Heart left ventricle (tissue), 16 donors: ENCODE measurements around the gene CFAP52. TPM values are rescaled to one million over a fixed set of nuclear protein-coding genes. Genes with fewer than 3 reads are reported as not detected.
"Not testable (repeated sequence)": the region's sequence is repeated elsewhere in the genome, so short reads cannot be mapped to it uniquely, and the experiment has no call there.

Source experiments
- ATAC-seq, 4 donors: fragments of 200-7000 bp; cut with Tn5 transposase; one replicate each; pipeline ENCODE4 v1.9.1; 2020 to 2022; ENCODE audit warnings: moderate library complexity in 4 of 4, mild to moderate bottlenecking in 3 of 4, moderate number of reproducible peaks in 1 of 4
- DNase-seq, 5 donors: peaks; one replicate each; pipeline ENCODE4 v3.0.0-alpha.2; 2020
- H3K27ac ChIP-seq, 12 donors: fragments of 200-600 bp; sonication (generic) in 4 of 12; one replicate each; pipeline versions ENCODE4 v1.5.0 to v1.8.0; 2016 to 2022; ENCODE audit warnings: mild to moderate bottlenecking in 2 of 12
- H3K27me3 ChIP-seq, 9 donors: fragments of 200-600 bp; sonication (generic) in 2 of 9; one replicate each; pipeline versions ENCODE4 v1.5.1 to v1.8.0; 2016 to 2022; ENCODE audit warnings: mild to moderate bottlenecking in 3 of 9
- H3K36me3 ChIP-seq, 9 donors: fragments of 200-600 bp; sonication (generic) in 2 of 9; one replicate each; pipeline versions ENCODE4 v1.5.0 to v1.8.0; 2018 to 2022; ENCODE audit warnings: mild to moderate bottlenecking in 2 of 9
- H3K4me1 ChIP-seq, 12 donors: fragments of 200-600 bp; sonication (generic) in 4 of 12; one replicate each; pipeline versions ENCODE4 v1.5.0 to v1.8.0; 2016 to 2022; ENCODE audit warnings: mild to moderate bottlenecking in 3 of 12
- H3K4me3 ChIP-seq, 12 donors: fragments of 200-600 bp; sonication (generic) in 4 of 12; one replicate each; pipeline versions ENCODE4 v1.5.0 to v1.8.0; 2017 to 2022; ENCODE audit warnings: mild to moderate bottlenecking in 9 of 12, moderate library complexity in 4 of 12
- H3K9me3 ChIP-seq, 12 donors: fragments of 200-600 bp; sonication (generic) in 4 of 12; one replicate each; pipeline versions ENCODE4 v1.5.0 to v1.8.0; 2016 to 2022; ENCODE audit warnings: mild to moderate bottlenecking in 1 of 12
- CTCF ChIP-seq, 12 donors: fragments of 200-600 bp; sonication (generic) in 4 of 12; IDR thresholded peaks; one replicate each; pipeline versions ENCODE4 v1.5.0 to v1.8.0; 2018 to 2022; ENCODE audit warnings: antibody characterized with exemption in 12 of 12, mild to moderate bottlenecking in 5 of 12
- POLR2A ChIP-seq, 2 donors: fragments of 450-650 bp; IDR thresholded peaks; one replicate each; pipeline ENCODE4 v1.6.1; 2017; ENCODE audit warnings: antibody characterized with exemption in 2 of 2, mild to moderate bottlenecking in 2 of 2, moderate library complexity in 2 of 2
- WGBS, 4 donors: extraction: QIAGEN DNeasy Blood & Tissue Kit in 2 of 4; methylation state at CpG; one replicate each; pipeline versions ENCODE4 v1.1.5 to v1.1.7; 2013 to 2018; 5-methylcytosine and 5-hydroxymethylcytosine counted together
- intact Hi-C, 10 donors: fragments of 100-400 bp; cut with DNase I; formaldehyde crosslinking; loops; one replicate each; pipeline versions ENCODE4 v1.11.1 to v1.14.2; 2022
- polyA plus RNA-seq, 2 donors: library from polyadenylated mRNA; stranded (reverse); fragments of 200-250 nt; gene quantifications; one replicate each; pipeline ENCODE4 v1.2.3, GENCODE V29; 2013
- total RNA-seq, 9 donors: library from RNA; depleted of rRNA in 2 of 9; stranded (reverse); fragments of >200 nt in 2 of 9; fragmentation: NEBNext Ultra II Directional in 3 of 9; extraction: Animal tissue kit (Norgen Biotek cat#: 25700) in 3 of 9; gene quantifications; one replicate each; pipeline versions ENCODE4 v1.1.0 to v1.2.4, GENCODE V29; 2016 to 2023
- donor health status: ischemic (EF 13 %, LVEDD 7.1; RV severe dilation, severe dysfunction).
- donor health status: healthy with polysubstance abuse.
- donor health status: DM: no; HTN: yes; CAD: no.
- donor health status: DM: no; HTN: no; CAD: no.
- donor health status: ischemic (EF 25% LVEDD 6.9; RV normal size, moderate dysfunction).
- donor health status: ischemic (EF 25% LVEDD 5.7; RV mildly dilated, moderate dysfunction).
- donor health status: healthy.
- donor health status: DM: yes; HTN: yes; CAD: no.
- donor health status: ischemic (EF 35%, LVEDD 5.7; RV mildly dilated, moderate dysfunction).
- donor health status: nonischemic (EF 11% LVEDD 7.7; RV severe dilation, severe dysfunction).
- donor health status: DM: yes; HTN: yes; CAD: no.
- donor health status: PGD.
- donor health status: ischemic (EF 29% LVEDD 5.4; RV normal size, mild dysfunction).
- donor health status: nonischemic (EF 23%, LVEDD 6.1; RV moderate dilation, normal function).

The CFAP52 gene
- total and polyA plus RNA-seq, 11 donors, result 0.87 TPM; not detected in 10

GRCh38 chr17:9658593-9659211 lies 82.3 kb downstream of the CFAP52 start:
- no peak overlapping the region for H3K27ac ChIP-seq
- peaks cover 0 to 3% (median 0%) of the 10 kb centered on the region in 12 donors for H3K9me3 ChIP-seq
- no peaks in the 10 kb centered on the region for H3K36me3 ChIP-seq
- DNase-seq (no peak), ATAC-seq (no peak)
- no peaks in the 10 kb centered on the region for H3K4me1 ChIP-seq
- TF ChIP-seq POLR2A (IDR thresholded peaks at IDR 0.05) (no peak), CTCF (IDR thresholded peaks at IDR 0.05) (no peak)
- H3K27me3 ChIP-seq, result no peaks in the 10 kb centered on the region
- H3K4me3 ChIP-seq, result no peak overlapping the region
- WGBS, 4 donors, result 47 to 55% (median 52%) methylated on average over 4 of the region's 4 CpGs
- intact Hi-C loops, result no loop called here

DNA sequence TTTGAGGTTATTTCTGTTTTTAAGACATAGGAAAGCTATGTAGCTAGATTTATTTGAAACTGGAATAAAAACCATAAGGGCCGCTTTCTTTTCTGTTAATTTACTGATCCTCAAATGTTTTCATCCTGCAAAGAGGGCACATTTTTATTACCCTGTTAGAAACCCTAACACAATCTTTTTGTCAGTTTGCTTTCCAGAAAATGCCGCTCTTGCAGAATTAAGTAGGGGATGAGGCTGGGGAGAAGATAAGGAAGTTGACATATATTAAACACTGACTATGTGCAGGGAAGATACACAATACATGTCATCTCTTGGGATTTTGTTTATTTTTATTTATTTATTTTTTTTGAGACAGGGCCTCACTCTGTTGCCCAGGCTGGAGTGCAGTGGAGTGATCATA lies 84.6 kb downstream of the CFAP52 start:
- Histone ChIP-seq H3K4me3 (no peak overlapping the region), H3K9me3 (peaks cover 0 to 9% (median 0%) of the 10 kb centered on the region in 12 donors), H3K27me3 (no peaks in the 10 kb centered on the region), H3K36me3 (no peaks in the 10 kb centered on the region), H3K4me1 (no peaks in the 10 kb centered on the region), H3K27ac (no peak overlapping the region)
- intact Hi-C loops, result no loop called here
- ATAC-seq (no peak), DNase-seq (no peak)
- 87 to 95% (median 93%) methylated on average over 2 of the region's 2 CpGs for WGBS, 4 donors
- no peak for TF ChIP-seq POLR2A (IDR thresholded peaks at IDR 0.05)
- TF ChIP-seq CTCF (IDR thresholded peaks at IDR 0.05), result no peak

DNA sequence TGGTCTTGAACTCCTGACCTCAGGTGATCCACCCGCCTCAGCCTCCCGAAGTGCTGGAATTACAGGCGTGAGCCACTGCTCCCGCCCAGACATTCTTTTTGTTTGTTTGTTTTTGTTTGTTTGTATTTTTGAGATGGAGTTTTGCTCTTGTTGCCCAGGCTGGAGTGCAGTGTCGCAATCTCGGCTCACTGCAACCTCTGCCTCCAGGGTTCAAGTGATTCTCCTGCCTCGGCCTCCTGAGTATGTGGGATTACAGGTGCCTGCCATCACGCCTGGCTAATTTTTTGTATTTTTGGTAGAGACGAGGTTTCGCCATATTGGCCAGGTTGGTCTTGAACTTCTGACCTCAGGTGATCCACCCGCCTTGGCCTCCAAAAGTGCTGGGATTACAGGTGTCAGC lies 87.1 kb downstream of the CFAP52 start:
- DNase-seq, intact Hi-C loops: not testable (repeated sequence)

DNA sequence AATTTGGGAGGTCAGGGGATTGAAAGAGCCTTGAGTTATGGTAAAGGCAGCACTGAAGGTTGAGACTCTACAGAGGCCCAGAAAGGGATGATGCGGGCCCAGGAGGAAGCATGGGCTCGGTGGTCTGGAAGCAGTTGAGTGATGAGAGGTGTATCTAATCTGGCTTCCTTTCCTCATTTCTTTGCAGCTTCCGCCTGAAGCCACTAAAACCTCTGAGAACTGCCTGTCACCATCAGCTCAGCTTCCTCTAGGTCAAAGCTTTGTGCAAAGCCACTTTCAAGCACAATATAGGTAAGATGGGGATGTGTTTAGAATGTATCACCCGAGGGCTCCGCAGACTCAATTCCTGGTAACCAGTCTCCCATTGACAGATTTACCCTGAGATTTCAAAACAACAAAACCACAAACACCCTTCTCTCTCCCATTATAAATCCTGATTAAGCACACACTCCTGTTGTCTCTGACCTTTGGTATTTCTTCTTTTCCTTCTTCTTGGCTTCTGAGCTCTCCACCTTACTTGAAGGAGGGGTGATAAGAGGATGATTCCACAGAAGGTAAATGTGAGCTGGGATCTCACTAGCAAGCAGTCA lies 90.1 kb downstream of the CFAP52 start:
- Histone ChIP-seq H3K4me3 (no peak overlapping the region), H3K27ac (no peak overlapping the region), H3K4me1 (no peaks in the 10 kb centered on the region), H3K9me3 (peaks cover 0 to 6% (median 0%) of the 10 kb centered on the region in 12 donors), H3K36me3 (no peaks in the 10 kb centered on the region), H3K27me3 (peaks cover 0 to 18% (median 0%) of the 10 kb centered on the region in 9 donors)
- intact Hi-C loops, result no loop called here
- TF ChIP-seq CTCF (IDR thresholded peaks at IDR 0.05) (no peak), POLR2A (IDR thresholded peaks at IDR 0.05) (no peak)
- DNase-seq (no peak), ATAC-seq (no peak)
- WGBS, 4 donors, result 40 to 61% (median 46%) methylated on average over 5 of the region's 5 CpGs

More for the DNA sequence above, 87.1 kb downstream of the CFAP52 start:
- not testable (repeated sequence) for H3K27ac ChIP-seq, H3K4me3 ChIP-seq, H3K27me3 ChIP-seq, H3K4me1 ChIP-seq, H3K36me3 ChIP-seq, ATAC-seq, H3K9me3 ChIP-seq
- 92 to 96% (median 94%) methylated on average over 11 of the region's 11 CpGs for WGBS, 4 donors
